ENCODE measurements around the gene NEDD9. TPM values are rescaled to one million over a fixed set of nuclear protein-coding genes. Genes with fewer than 3 reads are reported as not detected.

The NEDD9 gene
- total and polyA plus RNA-seq, 10 of the 15 experiments (the other 5 are each of a cell fraction or from before 2014, with no cell fraction given): 4.9 to 92.6 (median 14.6) TPM

- H3K4me3 ChIP-seq: no peak overlapping the region
- SMC1A ChIA-PET (ENCODE audit: uncharacterized antibody, unreplicated experiment): interaction anchor here (0.7 to 1.6 kb wide), 10 partner anchors 11 to 297 kb away, joined by 3 to 6 read pairs (median 3); no protein-coding TSS in a partner anchor
- no peaks in the 10 kb centered on the region for H4K20me1 ChIP-seq (ENCODE audit: control insufficient read depth, insufficient read depth)
- CTCF ChIA-PET: interaction anchor here (1.6 kb wide), 1 partner anchor 297 kb away, joined by 7 read pairs; no protein-coding TSS in a partner anchor
- in situ Hi-C loops (cut with MboI) (no loop called here), intact Hi-C loops (cut with micrococcal nuclease; ENCODE audit: unreplicated experiment) (no loop called here)
- no peak for FAIRE-seq
- H3K27ac ChIP-seq (ENCODE audit: control insufficient read depth, insufficient read depth): peak overlapping the region; percentile 45; the same call in 1 of the 2 replicates
- RAD21 ChIA-PET (ENCODE audit: unreplicated experiment): interaction anchor here (0.6 to 1.1 kb wide), 4 partner anchors 34 to 159 kb away, joined by 3 read pairs; partner anchors contain the start of gene NEDD9
- no peak for DNase-seq (ENCODE audit: low read depth, low spot score)
- no peaks in the 10 kb centered on the region for H3K9me3 ChIP-seq (replicated peaks; ENCODE audit: control insufficient read depth, insufficient read depth, low read length)
- 53% methylated on average over 5 of the region's 5 CpGs for WGBS (ENCODE audit: insufficient coverage, insufficient replicate concordance, low lambda C conversion rate, missing lambda C conversion rate)
- H3K4me1 ChIP-seq (ENCODE audit: control insufficient read depth, insufficient read depth, low read length): peaks cover 5% of the 10 kb centered on the region; the same call in 1 of the 2 replicates
- no peak overlapping the region for H3K9ac ChIP-seq (ENCODE audit: control insufficient read depth, insufficient read depth, low read length)
- no TSS peak for BruUV-seq (replicated peaks)
- H3K4me2 ChIP-seq (ENCODE audit: control insufficient read depth, insufficient read depth): 0 out of 2 replicates have a peak overlapping the region, but pooled peaks have one; percentile 2
- POLR2A ChIA-PET: interaction anchor here (0.6 to 1.9 kb wide), 4 partner anchors 9 to 1557 kb away, joined by 3 to 6 read pairs (median 4); no protein-coding TSS in a partner anchor
- H3K36me3 ChIP-seq (ENCODE audit: control insufficient read depth in 2 of 2, insufficient read depth in 2 of 2, low read length in 1 of 2): peaks cover 4 to 6% of the 10 kb centered on the region in 2 experiments; a peak in 3 of 4 replicates
- no peak for ATAC-seq
- H3K79me2 ChIP-seq (ENCODE audit: control insufficient read depth, insufficient read depth, low read length): no peaks in the 10 kb centered on the region
- no peaks in the 10 kb centered on the region for H3K27me3 ChIP-seq (replicated peaks in 1 of 2; ENCODE audit: control insufficient read depth in 2 of 2, insufficient read depth in 2 of 2, low read length in 1 of 2)
- no peak overlapping the region for H2AFZ ChIP-seq (ENCODE audit: control insufficient read depth, low read depth, low read length)
- TF ChIP-seq BCLAF1 (IDR thresholded peaks at IDR 0.05): no peak
- TF ChIP-seq POLR2A (IDR thresholded peaks at IDR 0.05; ENCODE audit: low read depth, low read length): 0 out of 2 replicates have a peak, but pooled peaks have one; percentile 5
- TF ChIP-seq BCL3 (IDR thresholded peaks at IDR 0.05; ENCODE audit: borderline replicate concordance, insufficient read depth, low read depth, low read length, poor library complexity, severe bottlenecking): no peak
- 0 out of 2 replicates have a peak, but pooled peaks have one; percentile 19 for TF ChIP-seq TCF3 (IDR thresholded peaks at IDR 0.05; ENCODE audit: borderline replicate concordance, insufficient read depth, low read depth, low read length)
- 0 out of 2 replicates have a peak, but pooled peaks have one; percentile 13 for TF ChIP-seq CBFB (IDR thresholded peaks at IDR 0.05; ENCODE audit: low read depth)
- TF ChIP-seq PBX3 (IDR thresholded peaks at IDR 0.05; ENCODE audit: insufficient replicate concordance, low read depth, low read length): no peak
- TF ChIP-seq SRF (IDR thresholded peaks at IDR 0.05; ENCODE audit: low read depth in 2 of 2, low read length in 2 of 2): no peak
- TF ChIP-seq SMC3 (IDR thresholded peaks at IDR 0.05; ENCODE audit: borderline replicate concordance, low read length): no peak
- no peak for TF ChIP-seq EP300 (IDR thresholded peaks at IDR 0.05; ENCODE audit: borderline replicate concordance in 1 of 2, control insufficient read depth in 1 of 2, low read depth in 2 of 2, low read length in 2 of 2)
- TF ChIP-seq GABPA (IDR thresholded peaks at IDR 0.05; ENCODE audit: low read depth): no peak
- TF ChIP-seq MEF2A (IDR thresholded peaks at IDR 0.05; ENCODE audit: insufficient read depth, low read depth, low read length): no peak
- no peak for TF ChIP-seq CHD4 (IDR thresholded peaks at IDR 0.05)
- no peak for TF ChIP-seq MTA2 (IDR thresholded peaks at IDR 0.05; ENCODE audit: low read depth)
- TF ChIP-seq ASH2L (IDR thresholded peaks at IDR 0.05; ENCODE audit: borderline replicate concordance, low read depth): no peak
- no peak for TF ChIP-seq TCF12 (IDR thresholded peaks at IDR 0.05; ENCODE audit: low read depth, low read length)
- TF ChIP-seq IKZF2 (IDR thresholded peaks at IDR 0.05): peak in 1 of 2 experiments; percentile 49; a peak in 1 of 4 replicates
Measured at GRCh38 chr6:11198663-11199603, 33.5 kb downstream of the NEDD9 start.

All from GM12878 (cell line).